ENCODE data around the gene FASTKD3. TPM values are rescaled to one million over a fixed set of nuclear protein-coding genes. Genes with fewer than 3 reads are reported as not detected.

Gene FASTKD3
- total and polyA plus RNA-seq, 2 donors (not counting 3 experiments of a cell fraction or from before 2014, with no cell fraction given) = 5.5 to 9.6 TPM

GRCh38 chr5:7867260-7867659, 1.6 kb downstream of the FASTKD3 start:
- no peak overlapping the region for H3K9ac ChIP-seq (replicated peaks; ENCODE audit: extremely low read depth, insufficient read depth, low read length)
- no peaks in the 10 kb centered on the region for H4K20me1 ChIP-seq (replicated peaks; ENCODE audit: control insufficient read depth, extremely low read depth, insufficient read depth, low read length)
- no peaks in the 10 kb centered on the region for H3K9me1 ChIP-seq (replicated peaks; ENCODE audit: control insufficient read depth, extremely low read depth, insufficient read depth, low read length)
- H3K9me3 ChIP-seq (replicated peaks; ENCODE audit: control insufficient read depth, insufficient read depth, low read length) = no peaks in the 10 kb centered on the region
- no TSS peak for BruUV-seq (replicated peaks)
- peaks cover 0 to 2% of the 10 kb centered on the region in 2 experiments for H3K36me3 ChIP-seq (ENCODE audit: control insufficient read depth in 2 of 2, extremely low read depth in 1 of 2, insufficient read depth in 2 of 2, low read length in 2 of 2)
- intact Hi-C loops (cut with micrococcal nuclease) (no loop called here), dilution Hi-C loops (cut with MboI; ENCODE audit: extremely low pct_ligation_motif_present, low sequenced_read_pairs) (no loop called here)
- TF ChIP-seq, protein P1, sequence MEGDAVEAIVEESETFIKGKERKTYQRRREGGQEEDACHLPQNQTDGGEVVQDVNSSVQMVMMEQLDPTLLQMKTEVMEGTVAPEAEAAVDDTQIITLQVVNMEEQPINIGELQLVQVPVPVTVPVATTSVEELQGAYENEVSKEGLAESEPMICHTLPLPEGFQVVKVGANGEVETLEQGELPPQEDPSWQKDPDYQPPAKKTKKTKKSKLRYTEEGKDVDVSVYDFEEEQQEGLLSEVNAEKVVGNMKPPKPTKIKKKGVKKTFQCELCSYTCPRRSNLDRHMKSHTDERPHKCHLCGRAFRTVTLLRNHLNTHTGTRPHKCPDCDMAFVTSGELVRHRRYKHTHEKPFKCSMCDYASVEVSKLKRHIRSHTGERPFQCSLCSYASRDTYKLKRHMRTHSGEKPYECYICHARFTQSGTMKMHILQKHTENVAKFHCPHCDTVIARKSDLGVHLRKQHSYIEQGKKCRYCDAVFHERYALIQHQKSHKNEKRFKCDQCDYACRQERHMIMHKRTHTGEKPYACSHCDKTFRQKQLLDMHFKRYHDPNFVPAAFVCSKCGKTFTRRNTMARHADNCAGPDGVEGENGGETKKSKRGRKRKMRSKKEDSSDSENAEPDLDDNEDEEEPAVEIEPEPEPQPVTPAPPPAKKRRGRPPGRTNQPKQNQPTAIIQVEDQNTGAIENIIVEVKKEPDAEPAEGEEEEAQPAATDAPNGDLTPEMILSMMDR (IDR thresholded peaks at IDR 0.05; ENCODE audit: extremely low read depth in 1 of 2, insufficient read depth in 1 of 2, low read depth in 1 of 2, low read length in 2 of 2) = no peak
- TF ChIP-seq FOS (IDR thresholded peaks at IDR 0.05; ENCODE audit: borderline replicate concordance, insufficient read depth, low read length) = no peak
- TF ChIP-seq EZH2 (IDR thresholded peaks at IDR 0.05; ENCODE audit: borderline replicate concordance, low read depth, low read length, severe bottlenecking) = no peak
- TF ChIP-seq POLR2A (IDR thresholded peaks at IDR 0.05; ENCODE audit: low read depth, low read length) = no peak
- no peak for TF ChIP-seq MYC (IDR thresholded peaks at IDR 0.05; ENCODE audit: low read depth, low read length)
- peaks cover 54% of the 10 kb centered on the region for H3K79me2 ChIP-seq (ENCODE audit: control insufficient read depth, insufficient read depth, low read length)
- no peak for DNase-seq (ENCODE audit: low read depth, low spot score)
- ChIA-PET CTCF (interaction anchor here (1.5 kb wide), 2 partner anchors 16 to 20 kb away, joined by 3 to 5 read pairs; partner anchors contain the start of gene CFAP90), POLR2A (no interaction called here)
- H3K4me3 ChIP-seq (replicated peaks in 1 of 3; ENCODE audit: insufficient read depth in 1 of 3, low read depth in 1 of 3, low read length in 3 of 3) = no peak overlapping the region
- H3K27ac ChIP-seq (ENCODE audit: insufficient read depth, low read depth, low read length) = no peak overlapping the region
- H3K4me1 ChIP-seq (ENCODE audit: control insufficient read depth, extremely low read depth, insufficient read depth, low read length) = peaks cover 18% of the 10 kb centered on the region
- no peak overlapping the region for H3K4me2 ChIP-seq (ENCODE audit: insufficient read depth, low read length)
- H2AFZ ChIP-seq (ENCODE audit: low read depth, low read length) = no peak overlapping the region
- FAIRE-seq = no peak
- no peaks in the 10 kb centered on the region for H3K27me3 ChIP-seq (ENCODE audit: control insufficient read depth in 2 of 2, insufficient read depth in 2 of 2, low read length in 2 of 2)

DNA sequence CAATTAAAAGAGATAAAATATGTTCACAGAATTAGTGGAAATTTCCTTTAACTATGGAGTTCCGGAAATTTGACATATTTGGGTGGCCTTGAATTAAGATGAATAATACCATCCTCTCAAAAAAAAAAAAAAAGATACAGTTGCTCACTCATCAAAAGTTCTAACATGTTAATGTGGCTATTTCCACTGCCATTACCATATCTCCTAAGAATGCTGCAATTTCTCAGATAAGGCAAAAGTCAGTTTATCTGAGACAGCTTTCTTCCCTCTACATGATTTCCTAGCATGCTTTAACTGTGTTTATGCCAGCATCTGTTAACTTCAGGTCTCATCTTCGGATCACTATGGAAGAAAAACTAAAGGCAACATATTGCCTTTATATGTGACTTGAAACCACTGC, 2.6 kb downstream of the FASTKD3 start:
- Histone ChIP-seq H3K27ac (ENCODE audit: insufficient read depth, low read depth, low read length) (no peak overlapping the region), H4K20me1 (replicated peaks; ENCODE audit: control insufficient read depth, extremely low read depth, insufficient read depth, low read length) (no peaks in the 10 kb centered on the region), H3K9me3 (replicated peaks; ENCODE audit: control insufficient read depth, insufficient read depth, low read length) (no peaks in the 10 kb centered on the region), H3K36me3 (ENCODE audit: control insufficient read depth in 2 of 2, extremely low read depth in 1 of 2, insufficient read depth in 2 of 2, low read length in 2 of 2) (peaks cover 2 to 9% of the 10 kb centered on the region in 2 experiments), H2AFZ (ENCODE audit: low read depth, low read length) (no peak overlapping the region), H3K79me2 (ENCODE audit: control insufficient read depth, insufficient read depth, low read length) (peaks cover 43% of the 10 kb centered on the region), H3K9ac (replicated peaks; ENCODE audit: extremely low read depth, insufficient read depth, low read length) (no peak overlapping the region), H3K27me3 (ENCODE audit: control insufficient read depth in 2 of 2, insufficient read depth in 2 of 2, low read length in 2 of 2) (no peaks in the 10 kb centered on the region), H3K4me3 (replicated peaks in 1 of 3; ENCODE audit: insufficient read depth in 1 of 3, low read depth in 1 of 3, low read length in 3 of 3) (no peak overlapping the region), H3K9me1 (replicated peaks; ENCODE audit: control insufficient read depth, extremely low read depth, insufficient read depth, low read length) (no peaks in the 10 kb centered on the region), H3K4me1 (ENCODE audit: control insufficient read depth, extremely low read depth, insufficient read depth, low read length) (peaks cover 18% of the 10 kb centered on the region), H3K4me2 (ENCODE audit: insufficient read depth, low read length) (no peak overlapping the region)
- DNase-seq (ENCODE audit: low read depth, low spot score) (no peak), FAIRE-seq (no peak)
- CTCF ChIA-PET = interaction anchor here (1.5 kb wide), 1 partner anchor 15 kb away, joined by 3 read pairs; the partner anchor contains the start of gene CFAP90
- dilution Hi-C loops (cut with MboI; ENCODE audit: extremely low pct_ligation_motif_present, low sequenced_read_pairs) (no loop called here), intact Hi-C loops (cut with micrococcal nuclease) (no loop called here)
- BruUV-seq (replicated peaks) = no TSS peak
- POLR2A ChIA-PET = no interaction called here
- TF ChIP-seq GATA2 (IDR thresholded peaks at IDR 0.05; ENCODE audit: insufficient read depth, insufficient read length, low read depth, low read length) (no peak), POLR2AphosphoS5 (IDR thresholded peaks at IDR 0.05; ENCODE audit: insufficient read depth, low read depth, low read length) (no peak), JUN (IDR thresholded peaks at IDR 0.05; ENCODE audit: borderline replicate concordance, insufficient read depth, insufficient read length, low read depth) (no peak), EZH2 (IDR thresholded peaks at IDR 0.05; ENCODE audit: borderline replicate concordance, low read depth, low read length, severe bottlenecking) (no peak), FOS (IDR thresholded peaks at IDR 0.05; ENCODE audit: borderline replicate concordance, insufficient read depth, low read length) (no peak)
- TF ChIP-seq, protein P1 (IDR thresholded peaks at IDR 0.05; ENCODE audit: extremely low read depth in 1 of 2, insufficient read depth in 1 of 2, low read depth in 1 of 2, low read length in 2 of 2) = no peak
